GM18517 (cell line): ENCODE measurements around the gene CTTNBP2.

Experiments used
- ATAC-seq: cut with Tn5 transposase; IDR thresholded peaks from one replicate; pipeline ENCODE4 v1.9.1; 2021; ENCODE audit warnings: mild to moderate bottlenecking, moderate library complexity; ENCODE audit not compliant: unreplicated experiment

Gene CTTNBP2

GRCh38 chr7:117873310-117874190 is at the start of gene CTTNBP2:
CTTNBP2 (minus strand) TSS chr7:117873441; CDS start chr7:117873415, 26 bp downstream.
- no peak for ATAC-seq

GRCh38 chr7:117916309-117916708 is 43.1 kb upstream of the CTTNBP2 start:
- ATAC-seq = no peak

DNA sequence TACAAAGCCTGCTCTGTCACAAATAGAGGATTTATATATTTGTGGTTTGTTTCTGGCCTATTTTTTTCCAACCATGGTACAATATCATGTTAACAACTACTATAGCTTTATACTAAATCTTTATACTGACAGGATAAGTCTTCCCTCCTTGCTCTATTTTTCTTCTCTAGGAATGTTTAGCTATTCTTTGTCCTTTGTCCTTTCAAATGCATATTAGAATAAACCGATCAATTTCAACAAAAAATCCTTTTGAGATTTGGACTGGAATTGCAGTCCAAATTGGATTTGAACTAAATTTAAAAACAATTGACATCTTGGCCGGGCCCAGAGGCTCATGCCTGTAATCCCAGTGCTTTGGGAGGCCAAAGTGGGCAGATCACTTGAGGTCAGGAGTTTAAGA is 39.2 kb upstream of the CTTNBP2 start:
- ATAC-seq = no peak

DNA sequence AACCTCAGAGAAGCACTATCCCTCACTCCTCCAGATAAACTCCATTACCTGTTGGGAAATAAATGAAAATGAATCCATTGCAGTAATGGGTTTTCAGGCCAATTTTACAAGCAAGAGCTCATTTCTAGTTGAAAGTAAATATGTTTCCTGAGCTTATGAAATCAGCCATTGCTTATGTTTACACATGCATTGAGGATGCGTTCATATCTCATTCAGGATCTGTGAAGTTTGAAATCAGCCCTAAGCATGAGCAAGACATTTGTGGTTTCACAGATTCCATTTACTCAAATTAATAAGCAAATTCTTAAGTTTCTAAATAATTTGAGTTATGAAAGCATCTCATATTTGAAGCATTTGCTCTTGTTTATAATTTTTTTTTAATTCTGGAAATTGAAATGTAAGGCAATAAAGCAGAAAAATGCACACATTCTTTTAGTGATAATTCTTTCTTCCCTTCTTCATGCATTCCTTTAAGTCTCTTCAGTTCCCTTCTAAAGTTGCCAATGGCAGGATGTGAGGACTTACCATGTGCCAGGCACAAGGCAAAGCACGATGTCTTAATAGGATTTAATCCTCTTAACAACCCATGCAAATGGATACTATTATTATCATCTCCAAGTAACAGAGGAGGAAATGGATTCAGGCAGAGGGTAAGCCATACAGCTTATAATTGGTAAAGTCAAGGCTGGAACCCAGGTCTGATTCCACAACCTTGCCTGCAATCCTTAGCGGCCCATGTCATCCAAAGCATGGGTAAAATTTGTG is 35.0 kb upstream of the CTTNBP2 start:
- ATAC-seq = no peak

DNA sequence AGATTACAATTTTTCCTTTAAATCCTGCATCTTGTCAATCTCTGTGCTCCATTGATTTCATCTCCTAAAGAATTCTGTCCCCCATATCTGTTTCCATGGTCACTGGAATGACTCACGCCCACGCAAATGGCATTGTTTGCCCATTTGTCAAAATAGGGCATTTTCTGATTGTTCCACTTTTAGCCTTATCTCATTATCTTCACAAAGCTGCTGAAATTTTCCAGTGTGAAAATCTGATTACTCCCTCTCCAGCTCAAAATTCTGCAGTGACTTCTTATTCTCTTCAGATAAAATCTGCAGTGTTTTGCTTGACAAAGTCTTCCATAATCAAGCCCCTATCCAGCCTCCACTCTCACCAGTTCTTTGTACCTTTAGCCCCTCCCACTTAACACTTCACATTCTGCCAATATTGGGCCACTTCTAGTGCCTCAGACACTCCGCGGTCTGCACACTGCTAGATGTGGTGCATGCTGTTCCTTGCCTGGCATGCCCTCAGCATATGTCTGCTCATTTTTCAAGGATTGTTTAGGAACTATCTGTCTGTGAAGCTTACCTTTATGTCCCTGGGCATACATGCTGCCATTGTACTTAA is 33.9 kb upstream of the CTTNBP2 start:
- no peak for ATAC-seq

- ATAC-seq = no peak
Observed at GRCh38 chr7:117902314-117902889, 29.2 kb upstream of the CTTNBP2 start.

GRCh38 chr7:117901089-117901797 is 28.0 kb upstream of the CTTNBP2 start:
- ATAC-seq = no peak

GRCh38 chr7:117896339-117896738 is 23.1 kb upstream of the CTTNBP2 start:
- no peak for ATAC-seq

DNA sequence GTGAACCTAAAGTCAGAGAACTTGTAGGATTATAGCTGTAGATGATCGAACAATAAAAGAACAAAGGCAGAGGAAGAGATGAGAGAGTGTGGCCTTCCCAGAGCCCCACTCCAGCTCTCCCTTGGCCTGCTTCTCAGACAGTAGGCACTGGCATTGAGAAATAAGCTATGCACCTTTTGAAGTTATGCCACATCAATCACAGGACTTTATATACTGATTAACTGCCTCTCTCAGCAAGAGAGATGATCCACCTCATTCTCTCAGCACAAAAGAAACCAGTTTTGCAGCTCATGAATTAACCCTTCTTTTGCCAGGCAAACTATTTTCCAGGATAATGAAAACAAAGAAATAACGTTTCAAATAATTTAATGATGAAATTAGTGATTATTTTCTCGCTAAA is 22.0 kb upstream of the CTTNBP2 start:
- no peak for ATAC-seq

DNA sequence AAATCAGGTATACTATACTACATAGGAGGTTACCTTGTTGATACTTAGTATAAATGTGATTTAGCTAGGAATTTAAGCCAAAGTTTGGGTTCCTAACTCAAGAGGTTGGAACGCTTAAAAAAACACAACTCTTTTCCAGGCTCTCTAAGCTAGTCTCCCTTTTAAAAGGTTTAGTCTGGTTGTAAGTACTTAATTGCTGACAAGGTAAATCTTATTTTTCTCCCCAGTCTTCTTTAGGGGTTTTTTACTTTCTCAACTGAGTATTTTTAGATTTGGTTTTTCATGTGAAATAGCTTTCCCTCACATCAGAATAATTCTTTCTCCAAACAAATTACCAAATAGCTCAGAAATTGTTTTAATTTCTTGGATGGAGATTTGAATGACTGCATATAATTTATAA is 20.8 kb upstream of the CTTNBP2 start:
- ATAC-seq = no peak

- no peak for ATAC-seq
Observed at GRCh38 chr7:117892821-117893220, 19.6 kb upstream of the CTTNBP2 start.

- no peak for ATAC-seq
Observed at GRCh38 chr7:117889611-117890010, 16.4 kb upstream of the CTTNBP2 start.

DNA sequence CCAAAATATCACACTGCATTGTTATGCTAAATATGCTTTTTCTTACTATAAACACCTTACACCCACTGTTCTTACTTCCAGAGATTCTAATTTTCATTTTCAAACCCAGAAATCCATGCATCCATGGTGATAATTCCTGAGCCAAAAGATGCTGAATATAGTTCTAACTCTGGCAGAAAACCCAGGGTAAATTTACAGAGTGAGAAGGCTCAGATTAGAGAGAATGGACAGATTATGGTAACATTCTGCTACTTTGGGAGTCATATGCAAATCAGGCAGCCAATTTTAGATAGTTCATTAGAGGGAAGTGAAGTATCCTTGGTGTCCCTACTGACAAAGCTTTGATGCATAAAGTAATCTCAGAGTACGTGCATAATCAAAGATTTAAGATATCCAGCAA is 15.4 kb upstream of the CTTNBP2 start:
- ATAC-seq = no peak

DNA sequence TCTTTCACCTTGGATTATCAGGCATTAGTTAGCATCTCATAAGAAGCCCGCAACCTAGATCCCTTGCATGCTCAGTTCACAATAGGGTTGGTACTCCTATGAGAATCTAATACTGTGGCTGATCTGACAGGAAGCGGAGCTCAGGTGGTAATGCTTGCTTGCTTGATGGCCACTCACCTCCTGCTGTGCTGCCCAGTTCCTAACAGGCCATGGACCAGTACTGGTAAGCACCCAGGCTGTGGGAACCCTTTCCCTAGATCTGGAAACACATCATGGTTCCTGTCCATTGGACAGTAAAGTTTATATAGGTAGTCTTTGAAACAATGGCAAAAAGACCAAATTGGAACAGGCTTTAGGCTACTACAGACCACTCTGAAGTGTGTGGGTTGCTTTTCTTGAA is 9.4 kb upstream of the CTTNBP2 start:
- no peak for ATAC-seq

GRCh38 chr7:117876761-117877160 is 3.5 kb upstream of the CTTNBP2 start:
- no peak for ATAC-seq

DNA sequence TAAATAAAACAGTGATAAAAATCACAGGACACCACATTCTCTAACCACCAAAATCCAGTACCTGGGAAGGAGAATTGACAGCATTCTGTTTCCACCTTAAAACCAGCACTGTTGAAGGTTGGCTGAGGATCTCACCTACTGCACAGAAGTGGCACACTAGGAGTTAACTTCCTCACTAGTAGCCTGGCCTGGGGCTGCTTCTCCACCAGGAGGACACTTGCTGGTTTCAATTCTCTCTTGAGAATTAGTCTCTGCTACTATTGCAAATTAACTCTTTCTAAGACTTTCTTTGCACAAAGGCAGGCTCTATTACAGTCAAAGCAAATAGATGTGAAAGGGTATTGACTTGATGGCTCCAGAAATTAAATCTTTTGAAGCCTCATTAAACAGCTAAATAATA is 2.3 kb upstream of the CTTNBP2 start:
- no peak for ATAC-seq

DNA sequence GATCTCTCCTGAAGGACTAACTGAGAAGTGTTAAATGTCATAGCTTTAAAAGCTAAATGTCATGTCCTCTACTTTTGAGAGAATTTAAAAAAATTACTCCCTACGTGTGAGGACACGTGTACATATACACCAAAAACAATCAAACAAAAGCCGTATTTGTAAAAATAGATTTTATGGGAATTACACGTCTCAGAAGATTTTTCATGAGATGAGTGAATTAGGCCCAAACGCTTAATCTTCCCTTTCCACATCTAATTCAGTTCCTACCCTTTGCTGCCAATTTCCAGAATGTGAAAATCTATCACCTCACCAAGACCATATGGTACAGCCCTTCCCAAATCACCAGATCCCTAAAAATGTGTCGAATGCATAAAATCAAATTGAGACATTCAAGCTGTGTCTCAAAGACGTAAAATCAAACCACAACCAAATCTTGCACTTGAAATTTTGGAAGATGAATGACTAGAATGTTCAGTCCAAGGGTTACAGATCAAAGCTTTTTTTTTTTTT is 1.0 kb upstream of the CTTNBP2 start:
- ATAC-seq = no peak

- no peak for ATAC-seq
Observed at GRCh38 chr7:117872561-117873309, 506 bp downstream of the CTTNBP2 start.

- no peak for ATAC-seq
Observed at GRCh38 chr7:117871778-117872538, 1.3 kb downstream of the CTTNBP2 start.
